WTC11 (cell line): Measurements from ENCODE around the gene PLIN5.

Experiments
- CBFB ChIP-seq: sonication (generic); formaldehyde crosslinking; IDR thresholded peaks from 2 replicates; pipeline ENCODE4 v1.8.1; 2022; ENCODE audit warnings: mild to moderate bottlenecking, low read depth, missing genetic modification reagents
- CTCF ChIP-seq: fragments of 200-600 bp; IDR thresholded peaks from 2 replicates; pipeline ENCODE4 v1.8.0; 2022; ENCODE audit warnings: antibody characterized with exemption
- E2F4 ChIP-seq: sonication (generic); formaldehyde crosslinking; IDR thresholded peaks from 2 replicates; pipeline ENCODE4 v1.8.1; 2022; ENCODE audit warnings: low read depth, mild to moderate bottlenecking, moderate library complexity, missing genetic modification reagents, borderline replicate concordance
- FOXJ3 ChIP-seq: sonication (generic); formaldehyde crosslinking; IDR thresholded peaks from 2 replicates; pipeline ENCODE4 v1.9.0; 2021; ENCODE audit warnings: missing genetic modification reagents, mild to moderate bottlenecking, borderline replicate concordance
- FOXP4 ChIP-seq: sonication (generic); formaldehyde crosslinking; IDR thresholded peaks from 2 replicates; pipeline ENCODE4 v1.8.0; 2022; ENCODE audit warnings: mild to moderate bottlenecking, missing genetic modification reagents
- HMGXB4 ChIP-seq: sonication (generic); formaldehyde crosslinking; IDR thresholded peaks from 2 replicates; pipeline ENCODE4 v1.8.1; 2023; ENCODE audit warnings: mild to moderate bottlenecking, moderate library complexity, missing genetic modification reagents
- IRF1 ChIP-seq: sonication (generic); formaldehyde crosslinking; IDR thresholded peaks from 2 replicates; pipeline ENCODE4 v1.8.0; 2023; ENCODE audit warnings: missing genetic modification reagents
- MAX ChIP-seq: sonication (generic); formaldehyde crosslinking; IDR thresholded peaks from 2 replicates; pipeline ENCODE4 v1.8.0; 2022; ENCODE audit warnings: mild to moderate bottlenecking, missing genetic modification reagents
- PRDM15 ChIP-seq: sonication (generic); formaldehyde crosslinking; IDR thresholded peaks from 2 replicates; pipeline ENCODE4 v1.8.0; 2022; ENCODE audit warnings: missing genetic modification reagents
- SOX15 ChIP-seq: fragments of 250-450 bp; sonication (Bioruptor Pico); IDR thresholded peaks from 2 replicates; pipeline ENCODE4 v1.9.0; 2021; ENCODE audit warnings: mild to moderate bottlenecking
- SP1 ChIP-seq: sonication (generic); formaldehyde crosslinking; conservative IDR thresholded peaks from 2 replicates; pipeline ENCODE4 v1.8.1; 2022; ENCODE audit warnings: missing genetic modification reagents
- TEAD1 ChIP-seq: sonication (generic); formaldehyde crosslinking; IDR thresholded peaks from 2 replicates; pipeline ENCODE4 v1.8.0; 2022; ENCODE audit warnings: mild to moderate bottlenecking, missing genetic modification reagents
- TP53 ChIP-seq: sonication (generic); formaldehyde crosslinking; IDR thresholded peaks from 2 replicates; pipeline ENCODE4 v1.8.1; 2023; ENCODE audit warnings: mild to moderate bottlenecking, missing genetic modification reagents

GRCh38 chr19:4570916-4571304 is 35.9 kb upstream of the PLIN5 start:
- TF ChIP-seq FOXJ3 (CRISPR knock-in tag) (no peak), CBFB (CRISPR knock-in tag) (no peak), TEAD1 (CRISPR knock-in tag) (no peak), PRDM15 (CRISPR knock-in tag) (no peak), MAX (CRISPR knock-in tag) (no peak), CTCF (no peak), SOX15 (CRISPR knock-in tag) (no peak), E2F4 (CRISPR knock-in tag) (no peak), SP1 (CRISPR knock-in tag) (no peak), TP53 (CRISPR knock-in tag) (no peak), HMGXB4 (CRISPR knock-in tag) (no peak), IRF1 (CRISPR knock-in tag) (no peak), FOXP4 (no peak)
